ENCODE measurements around the gene RGS7. TPM values are rescaled to one million over a fixed set of nuclear protein-coding genes. Genes with fewer than 3 reads are reported as not detected.
"Not testable (repeated sequence)": the region's sequence is repeated elsewhere in the genome, so short reads cannot be mapped to it uniquely, and the experiment has no call there.

The RGS7 gene
- total RNA-seq, 1 donor from 2014 or later = 1.9 TPM

DNA sequence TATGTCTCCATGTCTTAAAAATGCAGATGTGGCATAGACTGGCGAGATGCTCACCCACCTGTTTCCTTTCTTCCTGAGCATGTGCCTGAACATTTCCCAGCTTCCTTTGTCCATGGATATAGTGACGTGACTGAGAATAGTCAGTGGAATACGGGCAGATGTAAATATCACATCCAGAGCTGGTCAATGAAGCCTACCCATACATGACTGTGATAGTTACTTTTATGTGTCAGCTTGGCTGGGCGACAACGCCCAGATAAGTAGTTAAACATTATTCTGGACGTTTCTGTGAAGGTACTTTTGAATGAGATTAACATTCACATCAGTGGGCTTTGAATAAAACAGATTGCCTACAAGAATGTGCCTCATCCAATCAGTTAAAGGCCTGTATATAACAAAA, 135.7 kb downstream of the RGS7 start:
- no peaks in the 10 kb centered on the region for H3K36me3 Mint-ChIP-seq
- no peak overlapping the region for H3K27ac Mint-ChIP-seq
- peaks cover 13% of the 10 kb centered on the region for H3K4me1 Mint-ChIP-seq
- no peak overlapping the region for H3K4me3 Mint-ChIP-seq
- H3K27me3 Mint-ChIP-seq (ENCODE audit: low read depth) = no peaks in the 10 kb centered on the region
- TF ChIP-seq, protein P1, sequence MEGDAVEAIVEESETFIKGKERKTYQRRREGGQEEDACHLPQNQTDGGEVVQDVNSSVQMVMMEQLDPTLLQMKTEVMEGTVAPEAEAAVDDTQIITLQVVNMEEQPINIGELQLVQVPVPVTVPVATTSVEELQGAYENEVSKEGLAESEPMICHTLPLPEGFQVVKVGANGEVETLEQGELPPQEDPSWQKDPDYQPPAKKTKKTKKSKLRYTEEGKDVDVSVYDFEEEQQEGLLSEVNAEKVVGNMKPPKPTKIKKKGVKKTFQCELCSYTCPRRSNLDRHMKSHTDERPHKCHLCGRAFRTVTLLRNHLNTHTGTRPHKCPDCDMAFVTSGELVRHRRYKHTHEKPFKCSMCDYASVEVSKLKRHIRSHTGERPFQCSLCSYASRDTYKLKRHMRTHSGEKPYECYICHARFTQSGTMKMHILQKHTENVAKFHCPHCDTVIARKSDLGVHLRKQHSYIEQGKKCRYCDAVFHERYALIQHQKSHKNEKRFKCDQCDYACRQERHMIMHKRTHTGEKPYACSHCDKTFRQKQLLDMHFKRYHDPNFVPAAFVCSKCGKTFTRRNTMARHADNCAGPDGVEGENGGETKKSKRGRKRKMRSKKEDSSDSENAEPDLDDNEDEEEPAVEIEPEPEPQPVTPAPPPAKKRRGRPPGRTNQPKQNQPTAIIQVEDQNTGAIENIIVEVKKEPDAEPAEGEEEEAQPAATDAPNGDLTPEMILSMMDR (IDR thresholded peaks at IDR 0.05; ENCODE audit: unreplicated experiment) = no peak
- DNase-seq (ENCODE audit: low spot score in 2 of 2, unreplicated experiment in 2 of 2) = no peak
- peaks cover 11% of the 10 kb centered on the region for H3K9me3 Mint-ChIP-seq

DNA sequence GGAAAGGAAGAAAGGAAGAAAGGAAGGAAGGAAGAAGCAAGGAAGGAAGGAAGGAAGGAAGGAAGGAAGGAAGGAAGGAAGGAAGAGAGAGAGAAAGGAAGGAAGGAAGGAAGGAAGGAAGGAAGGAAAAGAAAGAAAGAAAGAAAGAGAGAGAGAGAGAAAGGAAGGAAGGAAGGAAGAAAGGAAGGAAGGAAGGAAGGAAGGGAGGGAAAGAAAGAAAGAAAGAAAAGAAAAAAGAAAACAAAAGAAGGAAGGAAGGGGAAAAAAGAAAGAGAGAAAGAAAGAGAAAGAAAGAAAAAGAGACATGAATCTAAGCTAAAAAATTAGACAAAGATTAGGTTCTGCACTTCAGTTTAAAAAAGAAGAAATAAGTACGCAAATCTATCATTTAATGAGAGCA, 136.1 kb downstream of the RGS7 start:
- peaks cover 13% of the 10 kb centered on the region for H3K4me1 Mint-ChIP-seq
- peaks cover 11% of the 10 kb centered on the region for H3K9me3 Mint-ChIP-seq
- H3K4me3 Mint-ChIP-seq; H3K36me3 Mint-ChIP-seq; DNase-seq (ENCODE audit: low spot score in 2 of 2, unreplicated experiment in 2 of 2); H3K27ac Mint-ChIP-seq; H3K27me3 Mint-ChIP-seq (ENCODE audit: low read depth): not testable (repeated sequence)

DNA sequence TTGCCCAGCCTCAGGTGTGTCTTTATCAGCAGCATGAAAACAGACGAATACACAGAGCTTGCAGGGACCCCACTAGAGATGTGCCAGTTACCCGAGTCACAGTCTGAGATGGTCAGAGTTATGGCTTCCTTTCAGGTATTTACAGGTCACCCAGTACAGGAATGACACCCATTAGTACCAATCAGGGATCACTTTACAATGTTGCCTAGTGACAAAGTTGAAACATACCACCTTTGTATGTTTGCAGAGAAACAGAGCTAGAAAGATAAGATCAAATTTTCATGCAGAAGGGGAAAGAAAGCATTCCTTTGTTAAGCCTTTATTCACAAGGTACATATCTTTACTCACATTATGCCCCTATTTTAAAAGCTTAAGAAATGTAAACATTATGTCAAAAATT, 137.6 kb downstream of the RGS7 start:
- Mint-ChIP-seq H3K9me3 (peaks cover 11% of the 10 kb centered on the region), H3K27ac (no peak overlapping the region), H3K27me3 (ENCODE audit: low read depth) (no peaks in the 10 kb centered on the region), H3K4me1 (peaks cover 21% of the 10 kb centered on the region), H3K4me3 (no peak overlapping the region), H3K36me3 (no peaks in the 10 kb centered on the region)
- TF ChIP-seq, protein P1 (IDR thresholded peaks at IDR 0.05; ENCODE audit: unreplicated experiment) = no peak
- no peak for DNase-seq (ENCODE audit: low spot score in 2 of 2, unreplicated experiment in 2 of 2)

DNA sequence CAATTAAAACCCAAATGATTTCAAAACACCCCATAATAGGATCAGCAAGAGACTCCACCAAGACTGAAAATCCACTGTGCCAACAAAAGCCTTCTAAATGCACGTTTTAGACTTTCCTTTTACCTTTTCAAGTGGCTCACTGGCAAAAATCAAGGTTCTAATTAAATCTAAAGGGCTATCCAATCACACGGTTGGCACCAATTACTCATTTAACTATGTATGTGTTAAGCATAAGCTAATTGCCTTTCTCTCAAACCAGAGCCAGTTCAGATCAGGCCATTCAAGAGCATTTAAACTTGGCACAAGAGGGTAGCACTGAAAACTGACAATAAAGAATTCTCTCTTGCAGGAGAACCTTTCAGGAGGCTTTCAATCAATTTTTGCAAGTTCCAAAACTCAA, 139.5 kb downstream of the RGS7 start:
- Mint-ChIP-seq H3K9me3 (peaks cover 5% of the 10 kb centered on the region), H3K36me3 (no peaks in the 10 kb centered on the region), H3K4me1 (peaks cover 26% of the 10 kb centered on the region), H3K4me3 (no peak overlapping the region), H3K27ac (no peak overlapping the region), H3K27me3 (ENCODE audit: low read depth) (no peaks in the 10 kb centered on the region)
- TF ChIP-seq, protein P1 (IDR thresholded peaks at IDR 0.05; ENCODE audit: unreplicated experiment) = no peak
- DNase-seq (ENCODE audit: low spot score in 2 of 2, unreplicated experiment in 2 of 2) = no peak

DNA sequence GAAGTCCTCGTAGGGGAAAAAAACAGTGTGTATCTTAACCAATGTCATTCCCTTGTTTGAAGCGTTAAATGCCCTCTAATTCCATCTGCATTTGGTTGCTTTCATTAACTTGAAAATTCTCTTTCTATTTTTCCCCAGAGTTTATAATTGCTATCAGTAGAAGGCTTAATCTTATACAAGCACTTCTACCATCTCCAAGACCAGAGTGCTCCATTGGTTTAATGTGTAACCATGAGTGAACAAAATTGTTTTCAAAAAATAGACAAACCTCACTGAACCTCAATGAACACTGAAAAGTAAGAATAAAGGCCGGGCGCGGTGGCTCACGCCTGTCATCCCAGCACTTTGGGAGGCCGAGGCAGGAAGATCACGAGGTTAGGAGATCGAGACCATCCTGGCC, 141.3 kb downstream of the RGS7 start:
- peaks cover 26% of the 10 kb centered on the region for H3K4me1 Mint-ChIP-seq
- no peaks in the 10 kb centered on the region for H3K27me3 Mint-ChIP-seq (ENCODE audit: low read depth)
- no peak overlapping the region for H3K27ac Mint-ChIP-seq
- no peaks in the 10 kb centered on the region for H3K36me3 Mint-ChIP-seq
- no peak for DNase-seq (ENCODE audit: low spot score in 2 of 2, unreplicated experiment in 2 of 2)
- no peak overlapping the region for H3K4me3 Mint-ChIP-seq
- peaks cover 5% of the 10 kb centered on the region for H3K9me3 Mint-ChIP-seq
- TF ChIP-seq, protein P1 (IDR thresholded peaks at IDR 0.05; ENCODE audit: unreplicated experiment) = no peak

DNA sequence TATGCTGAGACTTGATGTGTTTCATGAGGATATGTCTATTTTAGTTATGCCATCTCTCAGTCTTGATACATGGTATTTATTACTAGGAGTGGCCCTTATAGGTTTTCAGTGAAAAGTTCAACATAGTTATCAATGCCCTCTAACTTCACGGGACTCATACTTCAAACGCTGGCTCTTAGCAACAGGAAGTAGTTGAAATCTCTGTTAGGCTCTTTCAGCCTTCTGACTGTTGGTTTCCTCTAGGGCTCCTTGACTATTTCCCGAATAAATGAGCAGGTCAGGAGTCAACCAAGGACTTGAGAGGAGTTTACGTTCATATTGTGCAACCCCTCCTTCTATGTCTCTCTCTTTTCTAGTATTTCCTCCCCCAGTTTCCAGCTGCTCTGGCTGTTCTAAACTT, 141.8 kb downstream of the RGS7 start:
- no peaks in the 10 kb centered on the region for H3K27me3 Mint-ChIP-seq (ENCODE audit: low read depth)
- H3K4me1 Mint-ChIP-seq = peaks cover 24% of the 10 kb centered on the region
- H3K4me3 Mint-ChIP-seq = no peak overlapping the region
- H3K27ac Mint-ChIP-seq = no peak overlapping the region
- H3K36me3 Mint-ChIP-seq = no peaks in the 10 kb centered on the region
- TF ChIP-seq, protein P1 (IDR thresholded peaks at IDR 0.05; ENCODE audit: unreplicated experiment) = no peak
- DNase-seq (ENCODE audit: low spot score in 2 of 2, unreplicated experiment in 2 of 2) = no peak
- H3K9me3 Mint-ChIP-seq = peaks cover 5% of the 10 kb centered on the region

Data from mesothelial cell of epicardium (in vitro differentiated cells).